Progenitor cell of endocrine pancreas (in vitro differentiated cells): ENCODE data around the gene YY2. TPM values are rescaled to one million over a fixed set of nuclear protein-coding genes. Genes with fewer than 3 reads are reported as not detected.

ENCODE experiments used
- DNase-seq: peaks from one replicate; pipeline ENCODE4 v3.0.0; 2021; ENCODE audit warnings: low spot score; ENCODE audit not compliant: unreplicated experiment
- H3K27ac Mint-ChIP-seq: 2 replicates; pipeline ENCODE4 v1.8.0; 2021; ENCODE audit warnings: mild to moderate bottlenecking, moderate library complexity, mixed read lengths
- H3K27me3 Mint-ChIP-seq: 2 replicates; pipeline ENCODE4 v1.8.0; 2021; ENCODE audit warnings: mixed read lengths
- H3K36me3 Mint-ChIP-seq: 2 replicates; pipeline ENCODE4 v1.8.0; 2022; ENCODE audit warnings: mixed read lengths; ENCODE audit not compliant: insufficient read depth
- H3K4me1 Mint-ChIP-seq: 2 replicates; pipeline ENCODE4 v1.8.0; 2021; ENCODE audit warnings: low read depth, mixed read lengths
- H3K4me3 Mint-ChIP-seq: 2 replicates; pipeline ENCODE4 v1.8.0; 2021; ENCODE audit warnings: low read depth, mild to moderate bottlenecking, moderate library complexity, mixed read lengths
- H3K9me3 Mint-ChIP-seq: 2 replicates; pipeline ENCODE4 v1.8.0; 2021; ENCODE audit warnings: low read depth, mixed read lengths
- CTCF ChIP-seq: fragments of 200-600 bp; sonication (generic); IDR thresholded peaks from one replicate; pipeline ENCODE4 v1.5.0; 2021; ENCODE audit warnings: antibody characterized with exemption, mild to moderate bottlenecking; ENCODE audit not compliant: unreplicated experiment
- total RNA-seq: library from RNA; stranded (reverse); gene quantifications from 2 replicates; pipeline ENCODE4 v1.2.1, GENCODE V29; 2021

YY2 gene
- total RNA-seq, 1 donor from 2014 or later, result 2.2 TPM

- DNase-seq, result no peak
- no peak overlapping the region for H3K4me3 Mint-ChIP-seq
- no peaks in the 10 kb centered on the region for H3K27me3 Mint-ChIP-seq
- H3K36me3 Mint-ChIP-seq, result no peaks in the 10 kb centered on the region
- H3K27ac Mint-ChIP-seq, result peak overlapping the region; percentile 67
- TF ChIP-seq CTCF, result no peak
- H3K4me1 Mint-ChIP-seq, result peaks cover 33% of the 10 kb centered on the region
- no peaks in the 10 kb centered on the region for H3K9me3 Mint-ChIP-seq
Measured at GRCh38 chrX:21905313-21905712, 49.5 kb downstream of the YY2 start.

GRCh38 chrX:21905953-21906352 lies 50.2 kb downstream of the YY2 start:
- Mint-ChIP-seq H3K27ac (peak overlapping the region; percentile 67), H3K4me1 (peaks cover 33% of the 10 kb centered on the region), H3K27me3 (no peaks in the 10 kb centered on the region), H3K4me3 (no peak overlapping the region), H3K9me3 (no peaks in the 10 kb centered on the region), H3K36me3 (no peaks in the 10 kb centered on the region)
- DNase-seq, result no peak
- TF ChIP-seq CTCF, result no peak

GRCh38 chrX:21907260-21907659 lies 51.5 kb downstream of the YY2 start:
- Mint-ChIP-seq H3K4me1 (peaks cover 33% of the 10 kb centered on the region), H3K36me3 (no peaks in the 10 kb centered on the region), H3K9me3 (no peaks in the 10 kb centered on the region), H3K27me3 (no peaks in the 10 kb centered on the region), H3K4me3 (peak overlapping the region; percentile 8), H3K27ac (peak overlapping the region; percentile 83)
- no peak for TF ChIP-seq CTCF
- DNase-seq, result no peak

Other genes starting within 250 kb of the YY2 start
- not detected in 2 replicates for gene KLHL34, start 197.7 kb upstream of the YY2 start, total RNA-seq
- not detected in 2 replicates for gene SMPX, start 97.9 kb upstream of the YY2 start, total RNA-seq
- 13.5 and 14.4 TPM in 2 replicates for gene MBTPS2, start 16.4 kb upstream of the YY2 start, total RNA-seq
- 280 and 288 TPM in 2 replicates for gene SMS, start 84.7 kb downstream of the YY2 start, total RNA-seq
- 0.48 and 0.71 TPM in 2 replicates for gene PHEX, start 176.3 kb downstream of the YY2 start, total RNA-seq